KMS-11 (cell line): Measurements from ENCODE around the gene OR52A1.
"Not testable (repeated sequence)": the region's sequence is repeated elsewhere in the genome, so short reads cannot be mapped to it uniquely, and the experiment has no call there.

Source experiments
- H2AFZ ChIP-seq: fragments of 200-600 bp; sonication (generic); 2 replicates; pipeline ENCODE4 v1.6.1; 2016; ENCODE audit warnings: antibody characterized with exemption, mixed run types, low read depth
- H3K27ac ChIP-seq: fragments of 200-600 bp; sonication (generic); 2 replicates; pipeline ENCODE4 v1.6.1; 2016; ENCODE audit warnings: mild to moderate bottlenecking, mixed run types
- H3K27me3 ChIP-seq: fragments of 200-600 bp; sonication (generic); 2 replicates; pipeline ENCODE4 v1.6.1; 2017; ENCODE audit warnings: mild to moderate bottlenecking, low read depth, mixed run types, moderate library complexity; ENCODE audit not compliant: insufficient read depth
- H3K36me3 ChIP-seq: fragments of 200-600 bp; sonication (generic); 2 replicates; pipeline ENCODE4 v1.6.1; 2017; ENCODE audit warnings: mild to moderate bottlenecking, mixed run types; ENCODE audit not compliant: insufficient read depth
- H3K4me1 ChIP-seq: fragments of 200-600 bp; sonication (generic); 2 replicates; pipeline ENCODE4 v1.6.1; 2016; ENCODE audit warnings: mild to moderate bottlenecking, low read depth, mixed run types; ENCODE audit not compliant: poor library complexity, severe bottlenecking
- H3K4me2 ChIP-seq: fragments of 200-600 bp; sonication (generic); 2 replicates; pipeline ENCODE4 v1.7.0; 2016; ENCODE audit warnings: mild to moderate bottlenecking, mixed run types
- H3K4me3 ChIP-seq: fragments of 200-600 bp; sonication (generic); IDR thresholded peaks from 2 replicates; pipeline ENCODE4 v1.6.1; 2017; ENCODE audit warnings: low read depth, low read length, mixed read lengths; ENCODE audit not compliant: insufficient read depth
- H3K79me2 ChIP-seq: fragments of 200-600 bp; sonication (generic); 2 replicates; pipeline ENCODE4 v1.6.1; 2016; ENCODE audit warnings: low read depth, mixed run types; ENCODE audit not compliant: insufficient read depth
- H3K9ac ChIP-seq: fragments of 200-600 bp; sonication (generic); 2 replicates; pipeline ENCODE4 v1.6.1; 2016; ENCODE audit warnings: mild to moderate bottlenecking, mixed run types
- H4K20me1 ChIP-seq: fragments of 200-600 bp; sonication (generic); 2 replicates; pipeline ENCODE4 v1.6.1; 2016; ENCODE audit warnings: mild to moderate bottlenecking, mixed run types; ENCODE audit not compliant: insufficient read depth
- CTCF ChIP-seq: fragments of 200-600 bp; sonication (generic); conservative IDR thresholded peaks from 2 replicates; pipeline ENCODE4 v1.6.1; 2017; ENCODE audit warnings: low read depth, mild to moderate bottlenecking, antibody characterized with exemption, low read length, moderate library complexity, mixed read lengths

Gene OR52A1

GRCh38 chr11:5160217-5160616, 5.7 kb upstream of the OR52A1 start:
- not testable (repeated sequence) for H3K27ac ChIP-seq, H3K79me2 ChIP-seq

GRCh38 chr11:5159806-5160205, 5.2 kb upstream of the OR52A1 start:
- Histone ChIP-seq H3K27ac (no peak overlapping the region), H3K27me3 (no peaks in the 10 kb centered on the region), H3K9ac (no peak overlapping the region), H3K36me3 (no peaks in the 10 kb centered on the region), H3K79me2 (no peaks in the 10 kb centered on the region), H3K4me2 (no peak overlapping the region), H3K4me3 (no peak overlapping the region), H3K4me1 (no peaks in the 10 kb centered on the region), H2AFZ (no peak overlapping the region), H4K20me1 (no peaks in the 10 kb centered on the region)
- no peak for TF ChIP-seq CTCF

More at GRCh38 chr11:5160217-5160616, 5.7 kb upstream of the OR52A1 start:
- H4K20me1 ChIP-seq, H3K36me3 ChIP-seq, H3K9ac ChIP-seq, H3K27me3 ChIP-seq, H3K4me3 ChIP-seq, H3K4me1 ChIP-seq, H3K4me2 ChIP-seq, H2AFZ ChIP-seq: not testable (repeated sequence)

- Histone ChIP-seq H3K4me1 (no peaks in the 10 kb centered on the region), H3K9ac (no peak overlapping the region)
These were observed 754 bp downstream of the OR52A1 start for GRCh38 chr11:5153574-5154431.

GRCh38 chr11:5151713-5152153, 2.8 kb downstream of the OR52A1 start:
- Histone ChIP-seq H3K9ac (no peak overlapping the region), H3K4me2 (no peak overlapping the region), H2AFZ (no peak overlapping the region), H3K27me3 (no peaks in the 10 kb centered on the region), H3K27ac (no peak overlapping the region), H3K36me3 (no peaks in the 10 kb centered on the region), H4K20me1 (no peaks in the 10 kb centered on the region), H3K79me2 (no peaks in the 10 kb centered on the region), H3K4me1 (no peaks in the 10 kb centered on the region), H3K4me3 (no peak overlapping the region)
- no peak for TF ChIP-seq CTCF

More at GRCh38 chr11:5153574-5154431, 754 bp downstream of the OR52A1 start:
- Histone ChIP-seq H4K20me1 (no peaks in the 10 kb centered on the region), H3K27ac (no peak overlapping the region), H3K79me2 (no peaks in the 10 kb centered on the region), H3K4me2 (no peak overlapping the region), H3K4me3 (no peak overlapping the region), H2AFZ (no peak overlapping the region), H3K27me3 (no peaks in the 10 kb centered on the region), H3K36me3 (no peaks in the 10 kb centered on the region)
- no peak for TF ChIP-seq CTCF

GRCh38 chr11:5144206-5144605, 10.4 kb downstream of the OR52A1 start:
- H2AFZ ChIP-seq, H3K79me2 ChIP-seq, H3K9ac ChIP-seq, H3K36me3 ChIP-seq, H3K4me3 ChIP-seq, H3K27ac ChIP-seq, H4K20me1 ChIP-seq, H3K27me3 ChIP-seq, H3K4me2 ChIP-seq, H3K4me1 ChIP-seq: not testable (repeated sequence)
